GM12891 (cell line): Measurements from ENCODE around the gene SLC18B1.

Source experiments
- POLR2AphosphoS5 ChIP-seq: IDR thresholded peaks from 2 replicates; pipeline ENCODE4 v1.6.1; 2011; ENCODE audit warnings: low read depth, low read length, control low read depth
- SPI1 ChIP-seq: IDR thresholded peaks from 2 replicates; pipeline ENCODE4 v1.6.1; 2011; ENCODE audit warnings: low read depth, low read length, control low read depth

- TF ChIP-seq POLR2AphosphoS5, result no peak
- no peak for TF ChIP-seq SPI1
Measured at GRCh38 chr6:132750455-132751248, 47.8 kb downstream of the SLC18B1 start.
